ENCODE data around the gene CDHR4. TPM values are rescaled to one million over a fixed set of nuclear protein-coding genes. Genes with fewer than 3 reads are reported as not detected.

Gene CDHR4
- total RNA-seq, 2 donors from 2014 or later, result 0.20 TPM; not detected in 1

DNA sequence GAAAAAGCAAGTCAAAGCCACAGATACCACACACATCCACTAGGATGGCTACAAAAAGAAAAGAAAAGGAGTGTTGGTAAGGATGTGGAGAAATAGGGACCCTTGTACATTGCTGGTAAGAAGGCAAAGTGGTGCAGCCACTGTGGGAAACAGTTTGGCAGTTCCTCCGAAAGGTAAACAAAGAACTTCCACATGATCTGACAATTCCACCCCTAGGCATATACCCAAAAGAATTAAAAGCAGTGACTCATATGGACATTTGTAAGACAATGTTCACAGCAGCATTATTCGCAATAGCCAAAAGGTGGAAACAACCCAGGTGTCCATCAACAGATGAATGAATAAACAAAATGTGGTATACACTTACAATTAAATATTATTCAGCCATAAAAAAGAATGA, 53.7 kb downstream of the CDHR4 start:
- Histone ChIP-seq H3K27me3 (no peaks in the 10 kb centered on the region), H3K9me3 (no peaks in the 10 kb centered on the region), H3K27ac (no peak overlapping the region), H3K36me3 (peaks cover 25% of the 10 kb centered on the region), H3K4me3 (no peak overlapping the region), H3K4me1 (no peaks in the 10 kb centered on the region)
- TF ChIP-seq, protein P1, sequence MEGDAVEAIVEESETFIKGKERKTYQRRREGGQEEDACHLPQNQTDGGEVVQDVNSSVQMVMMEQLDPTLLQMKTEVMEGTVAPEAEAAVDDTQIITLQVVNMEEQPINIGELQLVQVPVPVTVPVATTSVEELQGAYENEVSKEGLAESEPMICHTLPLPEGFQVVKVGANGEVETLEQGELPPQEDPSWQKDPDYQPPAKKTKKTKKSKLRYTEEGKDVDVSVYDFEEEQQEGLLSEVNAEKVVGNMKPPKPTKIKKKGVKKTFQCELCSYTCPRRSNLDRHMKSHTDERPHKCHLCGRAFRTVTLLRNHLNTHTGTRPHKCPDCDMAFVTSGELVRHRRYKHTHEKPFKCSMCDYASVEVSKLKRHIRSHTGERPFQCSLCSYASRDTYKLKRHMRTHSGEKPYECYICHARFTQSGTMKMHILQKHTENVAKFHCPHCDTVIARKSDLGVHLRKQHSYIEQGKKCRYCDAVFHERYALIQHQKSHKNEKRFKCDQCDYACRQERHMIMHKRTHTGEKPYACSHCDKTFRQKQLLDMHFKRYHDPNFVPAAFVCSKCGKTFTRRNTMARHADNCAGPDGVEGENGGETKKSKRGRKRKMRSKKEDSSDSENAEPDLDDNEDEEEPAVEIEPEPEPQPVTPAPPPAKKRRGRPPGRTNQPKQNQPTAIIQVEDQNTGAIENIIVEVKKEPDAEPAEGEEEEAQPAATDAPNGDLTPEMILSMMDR (IDR thresholded peaks at IDR 0.05), result no peak
- no peak for DNase-seq (ENCODE audit: low spot score)

Small RNAs within 50 kb of the gene (microRNA-seq; reads per million reads assigned to microRNA genes)
- 0 reads per million in 2 donors for gene MIR5193 (ENCODE audit: borderline number of aligned reads in 2 of 2, borderline replicate concordance in 1 of 2)

Other genes starting within 250 kb of the CDHR4 start
- under 1 TPM; 0.41 to 0.63 TPM for gene BSN, start 245.4 kb downstream of the CDHR4 start, total RNA-seq
- gene APEH, start 125.5 kb downstream of the CDHR4 start, total RNA-seq, result 10 to 100 TPM; 61.1 to 67.5 TPM
- gene MST1, start 110.4 kb downstream of the CDHR4 start, total RNA-seq, result 1 to 10 TPM; 3.9 to 8.0 TPM
- gene RNF123, start 110.3 kb downstream of the CDHR4 start, total RNA-seq, result 10 to 100 TPM; 29.1 to 29.8 TPM
- 1 to 10 TPM in 1 of 2 donors, under 1 TPM in 1; 0.44 to 1.1 TPM for gene AMIGO3, start 80.2 kb downstream of the CDHR4 start, total RNA-seq
- 10 to 100 TPM; 12.0 to 21.7 TPM for gene GMPPB, start 75.9 kb downstream of the CDHR4 start, total RNA-seq
- gene IP6K1, start 13.3 kb downstream of the CDHR4 start, total RNA-seq, result 10 to 100 TPM; 24.0 to 30.9 TPM
- 1 to 10 TPM; 1.8 to 4.2 TPM for gene INKA1, start 3.4 kb upstream of the CDHR4 start, total RNA-seq
- 10 to 100 TPM; 11.3 to 12.2 TPM for gene UBA7, start 14.1 kb upstream of the CDHR4 start, total RNA-seq
- gene TRAIP, start 56.7 kb upstream of the CDHR4 start, total RNA-seq, result 1 to 10 TPM in 1 of 2 donors, under 1 TPM in 1; 0.98 to 2.0 TPM
- gene CAMKV, start 70.0 kb upstream of the CDHR4 start, total RNA-seq, result not detected
- 1 to 10 TPM; 1.2 to 4.2 TPM for gene MST1R, start 104.0 kb upstream of the CDHR4 start, total RNA-seq
- gene MON1A, start 129.9 kb upstream of the CDHR4 start, total RNA-seq, result 1 to 10 TPM; 8.4 to 9.4 TPM
- gene RBM6, start 140.3 kb upstream of the CDHR4 start, total RNA-seq, result 10 to 100 TPM; 34.6 to 38.0 TPM

All from right atrium auricular region (tissue), 2 donors.